HepG2 (cell line): ENCODE measurements around the gene NAP1L1.

Source experiments
- ARNT ChIP-seq: fragments of 450-650 bp; IDR thresholded peaks from 2 replicates; pipeline ENCODE4 v1.6.1; 2017
- HCFC1 ChIP-seq: fragments of 150-350 bp; IDR thresholded peaks from 2 replicates; pipeline ENCODE4 v1.6.1; 2014; ENCODE audit warnings: low read depth, low read length
- JUND ChIP-seq: sonication (generic); formaldehyde crosslinking; IDR thresholded peaks from 2 replicates; pipeline ENCODE4 v1.8.0; 2022; ENCODE audit warnings: mild to moderate bottlenecking, missing genetic modification reagents
- RAD21 ChIP-seq: fragments of 450-650 bp; formaldehyde crosslinking; IDR thresholded peaks from 2 replicates; pipeline ENCODE4 v1.5.0; 2020; ENCODE audit warnings: mild to moderate bottlenecking
- REXO4 ChIP-seq: sonication (generic); formaldehyde crosslinking; IDR thresholded peaks from 2 replicates; pipeline ENCODE4 v1.8.0; 2022; ENCODE audit warnings: missing genetic modification reagents, mild to moderate bottlenecking, borderline replicate concordance
- SMARCC2 ChIP-seq: fragments of 450-650 bp; IDR thresholded peaks from 2 replicates; pipeline ENCODE4 v1.6.1; 2017; ENCODE audit warnings: antibody characterized with exemption, mild to moderate bottlenecking
- YY1 ChIP-seq: IDR thresholded peaks from 2 replicates; pipeline ENCODE4 v1.6.1; 2011; ENCODE audit warnings: low read length, low read depth, moderate library complexity, mild to moderate bottlenecking; ENCODE audit not compliant: insufficient read depth, insufficient replicate concordance
- ZKSCAN1 ChIP-seq: fragments of 150-350 bp; IDR thresholded peaks from 2 replicates; pipeline ENCODE4 v1.6.1; 2014; ENCODE audit warnings: low read length
- ZMYM3 ChIP-seq: sonication (generic); formaldehyde crosslinking; IDR thresholded peaks from 2 replicates; pipeline ENCODE4 v1.5.1; 2020; ENCODE audit warnings: mild to moderate bottlenecking, missing genetic modification reagents
- ZNF644 ChIP-seq: IDR thresholded peaks from 2 replicates; pipeline ENCODE4 v1.6.1; 2016; ENCODE audit warnings: low read depth
- ZNF766 ChIP-seq: sonication (generic); formaldehyde crosslinking; IDR thresholded peaks from 2 replicates; pipeline ENCODE4 v1.5.0; 2020; ENCODE audit warnings: missing genetic modification reagents, borderline replicate concordance
- ZSCAN5A ChIP-seq: sonication (generic); formaldehyde crosslinking; IDR thresholded peaks from 2 replicates; pipeline ENCODE4 v1.8.0; 2022; ENCODE audit warnings: mild to moderate bottlenecking, missing genetic modification reagents, borderline replicate concordance

GRCh38 chr12:76042147-76042546, 42.3 kb downstream of the NAP1L1 start:
- TF ChIP-seq ARNT (no peak), JUND (CRISPR knock-in tag) (no peak), ZNF766 (CRISPR knock-in tag) (no peak), YY1 (no peak), REXO4 (CRISPR knock-in tag) (no peak), ZKSCAN1 (no peak), HCFC1 (no peak), ZNF644 (CRISPR knock-in tag) (no peak), RAD21 (CRISPR knock-in tag) (no peak), SMARCC2 (no peak), ZMYM3 (CRISPR knock-in tag) (no peak), ZSCAN5A (CRISPR knock-in tag) (no peak)
